ENCODE measurements around the gene UBC.

UBC gene

GRCh38 chr12:124904306-124905098 lies 9.9 kb downstream of the UBC start (continued):
- TF ChIP-seq ZNF140 (tag by site-specific recombination; IDR thresholded peaks at IDR 0.05) (no peak), ZNF654 (tag by site-specific recombination; IDR thresholded peaks at IDR 0.05; ENCODE audit: low read depth) (no peak), EGR2 (tag by site-specific recombination; IDR thresholded peaks at IDR 0.05; ENCODE audit: low read depth) (peak; percentile 40; the same call in 1 of the 2 replicates), ZFP3 (tag by site-specific recombination; IDR thresholded peaks at IDR 0.05; ENCODE audit: low read depth) (no peak), ZNF324 (tag by site-specific recombination; IDR thresholded peaks at IDR 0.05) (no peak), INSM2 (tag by site-specific recombination; IDR thresholded peaks at IDR 0.05) (no peak), ZNF114 (tag by site-specific recombination; IDR thresholded peaks at IDR 0.05) (no peak), ZNF792 (tag by site-specific recombination; IDR thresholded peaks at IDR 0.05) (no peak), ZNF521 (tag by site-specific recombination; IDR thresholded peaks at IDR 0.05) (no peak), ZNF600 (tag by site-specific recombination; IDR thresholded peaks at IDR 0.05) (peak; percentile 97), ZNF248 (tag by site-specific recombination; IDR thresholded peaks at IDR 0.05) (no peak), OSR2 (tag by site-specific recombination; IDR thresholded peaks at IDR 0.05) (no peak), ZNF548 (tag by site-specific recombination; IDR thresholded peaks at IDR 0.05) (no peak), ZBTB48 (tag by site-specific recombination; IDR thresholded peaks at IDR 0.05) (no peak), YY1 (tag by site-specific recombination; IDR thresholded peaks at IDR 0.05) (no peak), ZNF514 (tag by site-specific recombination; IDR thresholded peaks at IDR 0.05) (no peak), ZNF37A (tag by site-specific recombination; IDR thresholded peaks at IDR 0.05) (no peak), PATZ1 (tag by site-specific recombination; IDR thresholded peaks at IDR 0.05) (peak; percentile 73), OVOL3 (tag by site-specific recombination; IDR thresholded peaks at IDR 0.05) (no peak), ZNF335 (tag by site-specific recombination; conservative IDR thresholded peaks at IDR 0.05) (peak; percentile 44; the same call in 1 of the 2 replicates), ZNF529 (tag by site-specific recombination; IDR thresholded peaks at IDR 0.05; ENCODE audit: insufficient replicate concordance) (no peak), PRDM6 (tag by site-specific recombination; IDR thresholded peaks at IDR 0.05) (no peak), ZNF629 (tag by site-specific recombination; IDR thresholded peaks at IDR 0.05) (no peak), ZBTB1 (tag by site-specific recombination; IDR thresholded peaks at IDR 0.05) (no peak), ZBTB7A (tag by site-specific recombination; IDR thresholded peaks at IDR 0.05; ENCODE audit: low read depth) (no peak), ZNF157 (tag by site-specific recombination; IDR thresholded peaks at IDR 0.05) (no peak), ZNF561 (tag by site-specific recombination; IDR thresholded peaks at IDR 0.05; ENCODE audit: borderline replicate concordance) (no peak), ZNF391 (tag by site-specific recombination; IDR thresholded peaks at IDR 0.05; ENCODE audit: borderline replicate concordance, low read depth) (no peak), ZNF266 (tag by site-specific recombination; IDR thresholded peaks at IDR 0.05; ENCODE audit: low read depth) (no peak)
- TF ChIP-seq, protein P1, sequence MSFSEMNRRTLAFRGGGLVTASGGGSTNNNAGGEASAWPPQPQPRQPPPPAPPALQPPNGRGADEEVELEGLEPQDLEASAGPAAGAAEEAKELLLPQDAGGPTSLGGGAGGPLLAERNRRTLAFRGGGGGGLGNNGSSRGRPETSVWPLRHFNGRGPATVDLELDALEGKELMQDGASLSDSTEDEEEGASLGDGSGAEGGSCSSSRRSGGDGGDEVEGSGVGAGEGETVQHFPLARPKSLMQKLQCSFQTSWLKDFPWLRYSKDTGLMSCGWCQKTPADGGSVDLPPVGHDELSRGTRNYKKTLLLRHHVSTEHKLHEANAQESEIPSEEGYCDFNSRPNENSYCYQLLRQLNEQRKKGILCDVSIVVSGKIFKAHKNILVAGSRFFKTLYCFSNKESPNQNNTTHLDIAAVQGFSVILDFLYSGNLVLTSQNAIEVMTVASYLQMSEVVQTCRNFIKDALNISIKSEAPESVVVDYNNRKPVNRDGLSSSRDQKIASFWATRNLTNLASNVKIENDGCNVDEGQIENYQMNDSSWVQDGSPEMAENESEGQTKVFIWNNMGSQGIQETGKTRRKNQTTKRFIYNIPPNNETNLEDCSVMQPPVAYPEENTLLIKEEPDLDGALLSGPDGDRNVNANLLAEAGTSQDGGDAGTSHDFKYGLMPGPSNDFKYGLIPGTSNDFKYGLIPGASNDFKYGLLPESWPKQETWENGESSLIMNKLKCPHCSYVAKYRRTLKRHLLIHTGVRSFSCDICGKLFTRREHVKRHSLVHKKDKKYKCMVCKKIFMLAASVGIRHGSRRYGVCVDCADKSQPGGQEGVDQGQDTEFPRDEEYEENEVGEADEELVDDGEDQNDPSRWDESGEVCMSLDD (tag by site-specific recombination; IDR thresholded peaks at IDR 0.05): no peak
- TF ChIP-seq, protein P2, sequence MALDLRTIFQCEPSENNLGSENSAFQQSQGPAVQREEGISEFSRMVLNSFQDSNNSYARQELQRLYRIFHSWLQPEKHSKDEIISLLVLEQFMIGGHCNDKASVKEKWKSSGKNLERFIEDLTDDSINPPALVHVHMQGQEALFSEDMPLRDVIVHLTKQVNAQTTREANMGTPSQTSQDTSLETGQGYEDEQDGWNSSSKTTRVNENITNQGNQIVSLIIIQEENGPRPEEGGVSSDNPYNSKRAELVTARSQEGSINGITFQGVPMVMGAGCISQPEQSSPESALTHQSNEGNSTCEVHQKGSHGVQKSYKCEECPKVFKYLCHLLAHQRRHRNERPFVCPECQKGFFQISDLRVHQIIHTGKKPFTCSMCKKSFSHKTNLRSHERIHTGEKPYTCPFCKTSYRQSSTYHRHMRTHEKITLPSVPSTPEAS (tag by site-specific recombination; IDR thresholded peaks at IDR 0.05): no peak

All from HEK293 (cell line).